Stimulated activated CD8-positive, alpha-beta memory T cell treated with anti-CD3 and anti-CD28 coated beads, Interleukin-12 subunit alpha, Interleukin-12 subunit beta, amount 100 ng/mL, for 4 hours (primary cell): ENCODE measurements around the gene CTSL.
"Not testable (repeated sequence)": the region's sequence is repeated elsewhere in the genome, so short reads cannot be mapped to it uniquely, and the experiment has no call there.

ENCODE experiments used
- DNase-seq: peaks from one replicate; pipeline ENCODE4 v3.0.0-alpha.2; 2020; ENCODE audit warnings: low read depth

The CTSL gene

DNA sequence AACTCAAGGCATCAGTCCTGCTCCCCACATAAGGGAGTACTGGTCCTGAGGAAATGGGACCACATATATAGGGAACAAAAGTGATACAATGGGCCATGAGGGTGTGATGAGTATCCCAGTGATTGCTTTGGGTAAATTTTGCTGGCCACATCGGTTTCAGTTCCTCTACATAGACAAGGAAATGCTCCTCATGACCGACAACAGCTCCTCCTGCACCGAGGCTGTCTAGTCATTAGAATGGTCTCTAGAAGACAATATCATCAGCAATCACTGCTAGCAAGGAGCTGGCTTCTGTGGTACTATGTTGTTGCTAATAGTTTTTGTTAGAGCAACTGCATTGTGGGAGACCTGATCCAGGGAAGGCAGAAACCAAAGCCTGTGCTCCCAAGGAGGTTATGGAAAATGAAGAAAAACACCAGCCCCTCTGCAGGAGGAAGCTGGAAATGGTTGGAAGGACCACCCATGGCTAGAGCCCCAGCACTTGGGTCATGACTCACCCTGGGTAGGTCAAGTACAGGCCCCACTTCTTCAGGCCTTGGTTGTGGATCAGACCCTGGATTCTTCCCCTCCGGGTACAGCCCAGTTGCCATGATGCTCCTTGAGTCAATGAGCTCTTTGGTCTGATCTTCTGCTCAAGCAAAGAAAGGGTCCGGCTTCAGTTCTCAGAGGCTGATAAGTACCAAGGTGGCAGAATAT, 3.4 kb upstream of the CTSL start:
- DNase-seq = no peak

DNA sequence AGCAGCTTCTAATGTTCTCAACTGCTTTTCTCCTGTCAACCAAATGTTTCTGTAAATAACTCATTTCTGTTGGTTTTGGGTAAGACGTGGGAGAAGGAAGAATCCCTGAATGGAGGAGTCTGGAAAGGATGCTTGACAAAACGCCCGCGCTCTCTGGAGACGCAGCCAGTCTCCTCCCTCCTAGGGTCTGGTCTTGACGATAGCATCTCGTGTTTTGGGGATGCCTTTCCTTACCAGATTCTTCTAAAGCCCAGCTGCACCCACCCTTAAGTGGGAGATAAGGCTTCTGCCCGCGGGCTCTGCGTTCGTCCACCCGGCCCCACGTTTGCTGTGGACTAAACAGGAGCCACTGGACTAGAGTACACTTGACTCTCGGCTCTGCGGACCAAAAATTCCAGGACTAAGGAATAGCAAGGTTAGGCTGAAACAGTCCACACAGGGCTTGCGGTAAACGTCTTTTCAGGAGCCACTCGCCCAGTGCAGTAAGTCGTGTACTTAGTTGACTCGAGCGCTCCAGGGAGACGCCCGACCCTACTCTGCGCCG, 491 bp upstream of the CTSL start:
- no peak for DNase-seq

DNA sequence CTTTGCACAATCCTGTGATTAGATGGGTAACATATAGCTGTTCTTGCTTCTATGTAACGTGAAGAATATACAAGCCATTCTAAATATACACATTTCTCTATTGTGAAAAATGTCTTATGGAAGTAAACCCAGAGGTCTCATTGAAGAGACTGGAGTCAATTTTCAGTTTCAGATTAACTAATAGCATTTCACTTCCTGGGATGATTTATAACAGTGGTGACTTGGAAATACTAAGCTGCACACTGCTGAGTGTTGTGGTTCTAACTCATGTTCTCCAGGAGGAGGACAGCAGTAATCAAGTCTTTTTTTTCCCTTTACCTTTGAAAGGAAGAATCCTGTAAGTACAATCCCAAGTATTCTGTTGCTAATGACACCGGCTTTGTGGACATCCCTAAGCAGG, 3.3 kb downstream of the CTSL start:
- no peak for DNase-seq

DNA sequence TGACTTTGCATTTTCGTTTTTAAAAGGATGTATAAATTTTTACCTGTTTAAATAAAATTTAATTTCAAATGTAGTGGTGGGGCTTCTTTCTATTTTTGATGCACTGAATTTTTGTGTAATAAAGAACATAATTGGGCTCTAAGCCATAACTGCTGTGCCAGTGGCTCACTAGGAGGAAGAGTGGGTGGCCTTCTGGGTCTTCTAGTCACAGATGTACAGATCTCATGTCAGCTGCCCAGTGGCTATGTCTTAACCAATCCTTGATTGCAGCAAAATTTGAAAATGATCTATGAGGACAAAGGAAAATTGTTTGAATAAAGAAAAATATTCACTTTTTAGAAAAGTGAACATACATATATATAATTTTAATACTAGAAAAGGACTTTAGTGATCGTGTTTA, 5.4 kb downstream of the CTSL start:
- DNase-seq = no peak

DNA sequence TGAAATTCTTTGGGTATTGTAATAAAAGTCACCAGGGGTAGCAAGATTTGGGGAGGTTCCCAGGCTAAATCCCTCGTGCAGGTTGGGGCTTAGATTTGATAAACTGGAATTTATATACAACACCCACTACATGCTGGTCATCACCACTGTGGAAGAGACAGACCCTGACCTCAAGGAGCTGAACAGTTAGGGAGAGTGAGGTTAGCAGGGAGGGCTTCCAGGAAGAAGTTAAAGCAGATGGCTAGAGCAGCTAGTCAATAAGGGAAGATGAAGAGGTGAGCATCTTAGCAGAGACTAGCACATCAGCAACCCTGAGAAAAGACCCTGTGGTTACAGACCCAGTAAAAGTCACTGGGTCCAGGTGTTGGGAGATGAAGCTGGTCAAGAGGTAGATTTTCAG, 6.4 kb downstream of the CTSL start:
- no peak for DNase-seq

DNA sequence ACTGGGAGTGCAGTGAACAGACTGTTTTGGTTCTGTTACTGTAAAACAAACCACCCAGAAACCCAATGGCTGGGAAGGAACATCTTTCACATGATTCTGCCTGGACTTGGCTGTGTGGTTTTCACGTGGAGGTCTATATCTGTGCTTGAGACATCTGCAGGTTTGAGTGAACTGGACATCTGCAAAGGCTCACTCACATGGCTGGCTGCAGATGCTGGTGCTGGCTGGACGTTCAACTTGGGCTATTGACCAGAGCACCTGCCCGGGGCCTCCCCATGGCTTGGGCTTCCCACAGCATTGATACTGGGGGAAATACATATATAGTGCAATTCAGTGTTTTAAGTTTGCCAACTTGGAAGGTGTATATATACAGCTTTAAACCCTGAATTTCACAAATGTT, 6.8 kb downstream of the CTSL start:
- DNase-seq = no peak

DNA sequence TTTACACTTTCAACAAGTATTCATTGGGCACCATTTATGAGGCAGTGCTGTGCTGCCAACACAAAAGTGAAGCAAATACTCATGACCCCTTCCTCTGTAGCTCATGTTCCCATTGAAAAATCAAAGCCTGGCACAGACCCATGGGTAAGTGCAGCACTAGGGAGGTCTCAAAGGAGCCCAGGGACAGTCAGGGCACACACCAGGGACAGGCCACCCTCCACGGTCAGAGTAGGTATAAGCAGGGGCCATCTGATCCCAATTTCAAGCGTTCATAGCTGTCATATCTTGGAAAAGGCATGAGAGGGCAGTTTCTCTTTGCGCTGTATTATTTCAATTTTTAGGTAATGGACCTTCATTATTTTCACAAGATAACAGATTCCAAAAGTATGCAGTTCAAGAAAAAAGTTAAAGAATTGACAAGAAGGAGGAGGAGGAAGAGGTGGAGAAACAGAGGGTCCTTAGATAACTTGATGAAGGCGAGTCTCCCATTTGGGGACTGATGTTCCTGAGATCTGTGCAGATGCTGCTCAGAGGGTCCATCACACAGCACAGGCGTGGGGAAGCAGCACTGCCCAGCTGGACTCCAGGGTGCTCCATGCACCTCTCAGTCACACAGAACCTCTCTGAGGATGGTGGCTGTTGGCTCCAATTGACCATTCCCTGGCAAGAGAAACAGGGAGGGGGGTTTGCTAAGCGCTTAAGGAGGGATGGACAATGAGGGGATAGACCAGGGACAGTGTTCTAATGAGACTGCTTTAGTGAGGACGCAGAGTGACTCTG, 7.5 kb downstream of the CTSL start:
- no peak for DNase-seq

DNA sequence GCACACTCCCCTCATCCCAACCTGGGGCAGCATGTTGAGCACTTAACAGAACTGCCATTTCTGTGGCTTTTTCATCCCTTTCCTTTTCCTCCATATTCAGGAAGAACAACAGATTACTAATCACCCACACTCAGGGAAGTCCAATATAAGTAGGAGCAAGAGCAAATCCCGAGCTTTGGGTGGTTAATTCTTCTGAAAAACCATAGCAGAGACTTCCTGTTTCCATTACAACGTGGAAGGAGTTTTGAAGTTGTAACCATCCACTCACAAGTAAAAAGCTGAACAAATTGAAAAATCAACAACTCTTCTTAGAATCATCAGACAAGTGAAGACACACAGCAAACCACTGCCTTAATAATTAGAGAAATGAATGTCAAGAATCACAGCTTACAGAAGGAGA, 8.2 kb downstream of the CTSL start:
- DNase-seq = no peak

DNA sequence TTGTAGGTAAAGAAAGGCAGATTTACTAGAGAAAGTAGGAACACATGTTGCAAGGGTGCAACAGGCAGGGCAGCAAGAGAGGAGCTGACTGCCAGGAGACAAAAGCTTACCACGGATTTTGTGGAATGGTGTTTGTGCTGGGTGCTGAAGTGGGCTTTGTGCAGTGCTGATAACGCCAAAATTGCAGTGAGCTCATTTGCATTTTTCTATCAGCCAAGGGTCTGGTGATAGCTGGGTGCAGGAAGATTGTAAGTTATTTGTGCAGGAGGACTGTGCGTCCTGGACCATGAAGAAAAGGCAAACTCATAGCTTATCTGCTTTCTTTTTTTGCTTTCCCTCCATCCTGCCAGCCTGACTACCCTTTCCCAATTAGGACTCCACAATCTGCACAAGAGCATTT, 13.6 kb downstream of the CTSL start:
- DNase-seq = no peak

DNA sequence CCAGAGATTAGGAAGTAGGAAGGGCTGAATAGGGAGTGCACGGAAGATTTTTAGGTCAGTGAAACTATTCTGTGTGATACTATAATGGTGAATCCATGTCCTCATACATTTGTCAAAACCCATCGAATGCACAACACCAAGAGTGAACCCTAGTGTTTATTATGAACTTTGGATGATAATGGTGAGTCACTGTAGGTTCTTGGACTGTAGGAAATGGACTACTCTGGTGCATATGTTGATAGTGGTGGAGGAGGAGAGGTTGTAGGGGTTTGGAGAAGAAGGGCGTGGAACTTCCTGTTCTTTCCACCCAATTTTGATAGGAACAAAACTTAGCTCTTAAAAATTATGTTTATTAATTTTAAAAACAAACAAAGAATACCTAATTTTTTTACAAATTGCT, 14.3 kb downstream of the CTSL start:
- DNase-seq = no peak

DNA sequence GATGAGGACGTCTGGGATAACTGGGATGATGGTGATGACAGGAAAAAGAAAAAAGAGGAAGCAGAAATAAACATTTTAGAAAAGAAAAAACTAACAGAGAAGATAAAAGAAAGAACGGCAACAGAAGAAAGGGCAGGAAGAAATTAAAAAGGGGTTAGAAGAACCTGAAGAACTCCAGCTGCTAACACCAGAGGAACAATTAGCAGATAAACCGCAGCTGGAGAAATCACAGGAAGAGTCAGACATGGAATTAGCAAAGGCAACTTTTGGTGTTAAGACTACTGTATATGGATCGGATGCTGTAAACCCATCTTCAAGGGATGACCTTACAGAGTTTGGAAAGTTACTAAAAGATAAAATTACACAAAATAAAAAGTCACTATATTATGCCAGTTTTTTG, 15.4 kb downstream of the CTSL start:
- no peak for DNase-seq

DNA sequence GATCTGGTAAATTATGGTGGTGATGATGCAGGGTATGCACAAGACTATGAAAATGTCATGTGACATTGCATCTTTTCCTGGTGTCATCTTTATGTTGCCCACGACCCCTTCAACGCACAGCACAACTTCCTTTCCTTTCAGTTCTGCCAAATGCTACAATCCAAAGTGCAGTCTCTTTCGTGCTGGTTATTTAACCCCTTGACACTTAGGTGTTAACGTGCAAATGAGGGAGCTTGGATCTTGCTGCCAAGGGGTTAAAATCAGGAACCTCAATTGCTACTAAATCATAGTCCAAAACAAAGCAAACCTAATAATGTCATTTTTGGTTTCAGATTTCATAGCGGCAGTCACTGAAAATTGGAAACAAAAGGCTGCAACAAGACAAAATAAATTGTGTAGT, 16.0 kb downstream of the CTSL start:
- no peak for DNase-seq

DNA sequence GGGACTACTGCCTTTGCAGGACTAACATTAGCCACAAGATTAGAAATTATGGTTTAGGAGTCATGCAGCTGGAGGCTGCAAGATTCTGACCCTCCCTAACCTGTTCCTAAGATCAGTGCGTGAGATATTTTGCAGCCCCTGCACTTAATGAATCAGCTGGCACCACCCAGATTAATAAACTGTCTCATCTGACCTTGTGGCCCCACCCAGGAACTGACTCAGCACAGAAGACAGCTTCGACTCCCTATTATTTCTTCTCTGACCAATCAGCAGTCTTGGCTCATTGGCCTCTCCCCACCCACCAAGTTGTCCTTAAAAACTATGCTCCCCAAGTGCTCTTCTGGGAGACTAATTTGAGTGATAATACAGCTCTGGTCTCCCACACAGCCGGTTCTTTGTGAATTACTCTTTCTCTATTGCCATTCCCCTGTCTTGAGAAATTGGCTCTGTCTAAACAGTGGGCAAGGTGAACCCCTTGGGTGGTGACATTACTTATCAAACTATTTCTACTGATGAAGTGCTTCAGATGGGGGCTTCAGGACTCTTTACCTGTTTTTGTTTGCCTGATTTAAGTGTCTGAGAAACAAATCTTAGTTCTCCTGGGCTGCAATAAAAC, 17.0 kb downstream of the CTSL start:
- DNase-seq = no peak

DNA sequence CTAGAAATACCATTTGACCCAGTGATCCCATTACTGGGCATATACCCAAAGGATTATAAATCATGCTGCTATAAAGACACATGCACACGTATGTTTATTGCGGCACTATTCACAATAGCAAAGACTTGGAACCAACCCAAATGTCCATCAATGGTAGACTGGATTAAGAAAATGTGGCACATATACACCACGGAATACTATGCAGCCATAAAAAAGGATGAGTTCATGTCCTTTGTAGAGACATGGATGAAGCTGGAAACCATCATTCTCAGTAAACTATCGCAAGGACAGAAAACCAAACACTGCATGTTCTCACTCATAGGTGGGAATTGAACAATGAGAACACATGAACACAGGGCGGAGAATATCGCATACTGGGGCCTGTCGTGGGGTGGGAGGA, 18.3 kb downstream of the CTSL start:
- not testable (repeated sequence) for DNase-seq

DNA sequence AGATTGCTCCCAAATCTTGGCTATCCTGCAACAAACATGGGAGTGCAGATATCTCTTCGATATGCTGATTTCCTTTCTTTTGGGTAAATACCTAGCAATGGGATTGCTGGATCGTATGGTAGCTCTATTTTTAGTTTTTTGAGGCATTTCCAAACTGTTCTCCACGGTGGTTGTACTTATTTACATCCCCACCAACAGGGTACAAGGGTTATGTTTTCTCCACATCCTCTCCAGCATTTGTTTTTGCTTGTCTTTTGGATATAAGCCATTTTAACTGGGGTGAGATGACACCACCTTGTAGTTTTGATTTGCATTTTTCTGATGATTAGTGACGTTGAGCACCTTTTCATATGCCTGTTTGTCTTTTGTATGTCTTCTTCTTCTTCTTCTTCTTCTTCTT, 20.3 kb downstream of the CTSL start:
- DNase-seq = no peak

DNA sequence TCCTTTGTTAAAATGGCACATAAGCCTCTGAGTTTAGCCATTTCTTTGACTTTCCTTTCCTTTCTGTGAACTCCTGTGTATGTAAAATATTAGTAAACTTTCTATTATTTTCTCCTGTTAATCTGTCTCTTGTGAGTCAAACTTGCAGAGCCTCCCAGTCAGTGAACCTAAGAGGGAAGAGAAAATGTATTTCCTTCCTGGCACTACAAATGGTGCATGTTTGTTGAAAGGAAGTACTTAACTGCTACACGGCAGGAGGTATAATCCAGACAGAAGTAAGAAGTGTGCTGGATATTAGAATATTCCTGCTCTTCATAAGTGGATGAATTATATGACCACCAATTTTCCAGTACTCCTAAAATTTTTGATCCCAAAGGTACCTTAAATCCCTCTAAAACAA, 23.0 kb downstream of the CTSL start:
- DNase-seq = no peak

DNA sequence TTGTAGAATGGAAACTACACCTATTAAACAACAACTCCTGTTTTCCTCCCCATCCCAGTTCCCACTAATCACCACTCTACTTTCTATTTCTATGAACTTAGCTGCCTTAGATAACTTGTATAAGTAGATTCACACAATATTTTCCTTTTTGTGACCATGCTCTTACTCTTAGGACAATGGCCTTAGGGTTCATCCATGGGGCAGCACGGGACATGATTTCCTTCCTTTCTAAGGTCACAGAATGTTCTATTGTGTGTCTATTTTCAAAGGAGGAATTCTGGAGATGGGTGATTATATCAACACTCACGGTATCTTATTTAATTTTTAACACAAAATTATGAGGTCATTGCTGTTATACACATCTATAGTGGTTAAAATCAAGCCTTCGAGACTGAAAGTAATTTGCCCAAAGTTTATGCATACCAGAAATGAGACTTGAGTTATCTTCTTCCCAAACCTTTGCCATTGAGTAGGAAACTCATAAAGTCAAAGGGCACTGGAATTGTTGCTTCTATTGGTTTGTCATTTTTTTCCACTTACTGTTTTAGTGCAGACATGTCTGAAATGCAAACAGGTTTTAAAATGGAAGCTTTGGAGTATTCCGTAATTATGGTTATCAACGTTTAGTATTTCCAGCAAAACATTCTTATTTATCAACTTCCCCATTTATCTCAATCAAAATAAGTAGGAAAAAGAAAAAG, 23.6 kb downstream of the CTSL start:
- DNase-seq = no peak

DNA sequence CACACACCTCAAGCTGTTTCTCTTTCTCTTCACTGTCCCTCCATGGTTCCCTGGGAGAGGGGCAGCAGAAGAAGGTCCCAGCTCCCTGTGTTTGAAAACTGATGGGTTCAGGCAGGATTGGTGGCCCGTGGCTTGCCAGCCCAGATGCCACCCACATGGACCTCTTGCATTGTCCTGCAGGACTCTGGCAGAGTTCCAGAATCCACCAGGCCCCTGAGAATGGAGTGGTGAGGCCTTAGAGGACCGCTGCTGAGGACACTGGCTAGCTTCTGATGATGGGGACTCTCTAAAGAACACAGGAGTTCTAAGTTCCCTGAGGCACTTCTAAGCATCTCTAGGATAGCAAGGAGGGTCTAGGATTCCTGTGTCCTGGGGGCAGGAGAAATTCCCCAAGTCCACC, 24.8 kb downstream of the CTSL start:
- no peak for DNase-seq

DNA sequence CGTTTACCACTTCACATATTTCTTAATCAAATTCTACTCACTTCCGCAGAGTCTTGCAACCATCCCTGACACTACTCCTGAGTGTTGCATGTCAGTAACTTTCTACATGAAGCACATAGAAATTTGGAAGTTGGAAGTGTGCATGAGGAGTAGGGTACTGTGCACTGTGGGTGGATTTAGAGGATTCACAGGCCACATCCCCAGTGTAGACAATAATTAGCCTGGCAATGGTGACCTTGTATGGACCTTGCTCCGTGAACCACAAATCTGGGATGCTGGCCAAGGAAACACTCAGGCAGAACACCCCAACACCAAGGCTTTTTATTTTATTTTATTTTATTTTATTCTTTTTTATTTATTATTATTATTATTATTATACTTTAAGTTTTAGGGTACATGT, 25.5 kb downstream of the CTSL start:
- no peak for DNase-seq

DNA sequence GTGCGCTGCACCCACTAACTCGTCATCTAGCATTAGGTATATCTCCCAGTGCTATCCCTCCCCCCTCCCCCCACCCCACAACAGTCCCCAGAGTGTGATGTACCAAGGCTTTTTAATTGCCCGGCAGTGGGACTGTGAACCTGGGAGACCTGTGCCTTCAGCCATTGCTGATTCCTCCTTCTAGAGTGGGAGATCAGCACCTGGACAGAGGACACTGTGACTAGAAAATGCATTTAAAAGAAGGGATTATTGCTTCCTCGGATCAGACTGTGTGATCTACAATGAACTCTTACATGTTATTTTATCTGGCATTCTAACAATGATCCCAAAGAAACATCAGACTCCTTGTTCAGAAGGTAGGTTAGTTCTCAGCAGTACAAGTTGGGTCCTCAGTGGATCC, 25.9 kb downstream of the CTSL start:
- DNase-seq = no peak

DNA sequence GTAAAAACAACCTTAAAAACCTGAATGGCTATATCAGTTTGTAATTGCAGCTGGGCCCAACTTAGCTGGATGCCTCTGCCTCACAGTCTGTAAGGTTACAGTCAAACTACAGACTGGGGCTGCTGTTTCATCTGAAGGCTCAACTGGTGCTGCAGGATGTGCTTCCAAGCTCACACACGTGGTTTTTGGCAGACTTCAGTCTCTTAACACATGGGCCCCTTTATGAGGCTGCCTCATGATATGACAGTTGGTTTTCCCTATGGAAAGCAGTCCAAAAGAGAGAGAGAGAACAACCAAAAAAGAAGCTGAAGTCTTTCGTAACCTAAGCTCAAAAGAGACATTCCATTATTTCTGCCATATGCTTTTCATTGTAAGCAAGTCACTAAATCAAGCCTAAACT, 27.4 kb downstream of the CTSL start:
- no peak for DNase-seq

DNA sequence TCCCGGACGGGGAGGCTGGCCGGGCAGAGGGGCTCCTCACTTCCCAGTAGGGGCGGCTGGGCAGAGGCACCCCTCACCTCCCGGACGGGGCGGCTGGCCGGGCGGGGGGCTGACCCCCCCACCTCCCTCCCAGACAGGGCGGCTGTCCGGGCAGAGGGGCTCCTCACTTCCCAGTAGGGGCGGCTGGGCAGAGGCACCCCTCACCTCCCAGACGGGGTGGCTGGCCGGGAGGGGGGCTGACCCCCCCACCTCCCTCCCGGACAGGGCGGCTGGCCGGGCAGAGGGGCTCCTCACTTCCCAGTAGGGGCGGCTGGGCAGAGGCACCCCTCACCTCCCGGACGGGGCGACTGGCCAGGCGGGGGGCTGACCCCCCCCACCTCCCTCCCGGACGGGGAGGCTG, 32.4 kb downstream of the CTSL start:
- DNase-seq = not testable (repeated sequence)

DNA sequence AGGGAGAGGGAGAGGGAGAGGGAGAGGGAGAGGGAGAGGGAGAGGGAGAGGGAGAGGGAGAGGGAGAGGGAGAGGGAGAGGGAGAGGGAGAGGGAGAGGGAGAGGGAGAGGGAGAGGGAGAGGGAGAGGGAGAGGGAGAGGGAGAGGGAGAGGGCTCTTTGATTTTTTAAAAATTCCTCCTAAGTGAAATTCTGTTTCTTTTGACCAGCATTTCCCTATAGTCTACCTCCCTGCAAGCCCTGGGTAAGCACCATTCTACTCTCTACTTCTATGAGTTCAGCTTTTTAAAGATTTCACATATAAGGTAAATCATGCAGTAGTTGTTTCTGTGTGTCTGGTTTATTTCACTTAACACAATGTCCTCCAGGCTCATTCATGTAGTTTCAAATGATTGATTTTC, 34.1 kb downstream of the CTSL start:
- not testable (repeated sequence) for DNase-seq
